GM10248 (cell line): ENCODE results near the gene MAN1A2.
A peak's percentile ranks its signal among the peaks of the same experiment; 100 is the strongest.
"Not testable (repeated sequence)": the region's sequence is repeated elsewhere in the genome, so short reads cannot be mapped to it uniquely, and the experiment has no call there.

Experiments
- CTCF ChIA-PET: fragments of 300-600 bp; sonication (Branson Sonifier 250); formaldehyde crosslinking; extraction: SDS; loops from one replicate; lab custom pipeline; 2021; ENCODE audit warnings: antibody characterized with exemption; lab: Yijun Ruan, JAX
- POLR2A ChIA-PET: fragments of 350-650 bp; sonication (Branson Sonifier 250); formaldehyde crosslinking; extraction: SDS; loops from one replicate; lab custom pipeline; 2020; ENCODE audit warnings: antibody characterized with exemption; lab: Yijun Ruan, JAX
- DNase-seq: peaks from one replicate; pipeline ENCODE4 v3.0.0; 2012; ENCODE audit errors: extremely low spot score
- TF ChIP-seq, protein P1 (sequence below): IDR thresholded peaks from 2 replicates; pipeline ENCODE4 v1.5.1; 2012; ENCODE audit warnings: mild to moderate bottlenecking, low read depth; ENCODE audit errors: extremely low read depth, missing control alignments, control extremely low read depth

MAN1A2 gene

GRCh38 chr1:117367046-117368025, at the start of gene MAN1A2:
TSS of gene MAN1A2 (plus strand) at chr1:117367449. CDS start at chr1:117368184, 735 bp downstream.
- ChIA-PET POLR2A (interaction anchor here (0.6 to 0.9 kb wide), 2 partner anchors 31 to 476 kb away, joined by 3 read pairs; no protein-coding TSS in a partner anchor), CTCF (no interaction called here)
- peak; percentile 83 for DNase-seq
- TF ChIP-seq, protein P1, sequence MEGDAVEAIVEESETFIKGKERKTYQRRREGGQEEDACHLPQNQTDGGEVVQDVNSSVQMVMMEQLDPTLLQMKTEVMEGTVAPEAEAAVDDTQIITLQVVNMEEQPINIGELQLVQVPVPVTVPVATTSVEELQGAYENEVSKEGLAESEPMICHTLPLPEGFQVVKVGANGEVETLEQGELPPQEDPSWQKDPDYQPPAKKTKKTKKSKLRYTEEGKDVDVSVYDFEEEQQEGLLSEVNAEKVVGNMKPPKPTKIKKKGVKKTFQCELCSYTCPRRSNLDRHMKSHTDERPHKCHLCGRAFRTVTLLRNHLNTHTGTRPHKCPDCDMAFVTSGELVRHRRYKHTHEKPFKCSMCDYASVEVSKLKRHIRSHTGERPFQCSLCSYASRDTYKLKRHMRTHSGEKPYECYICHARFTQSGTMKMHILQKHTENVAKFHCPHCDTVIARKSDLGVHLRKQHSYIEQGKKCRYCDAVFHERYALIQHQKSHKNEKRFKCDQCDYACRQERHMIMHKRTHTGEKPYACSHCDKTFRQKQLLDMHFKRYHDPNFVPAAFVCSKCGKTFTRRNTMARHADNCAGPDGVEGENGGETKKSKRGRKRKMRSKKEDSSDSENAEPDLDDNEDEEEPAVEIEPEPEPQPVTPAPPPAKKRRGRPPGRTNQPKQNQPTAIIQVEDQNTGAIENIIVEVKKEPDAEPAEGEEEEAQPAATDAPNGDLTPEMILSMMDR, result no peak

DNA sequence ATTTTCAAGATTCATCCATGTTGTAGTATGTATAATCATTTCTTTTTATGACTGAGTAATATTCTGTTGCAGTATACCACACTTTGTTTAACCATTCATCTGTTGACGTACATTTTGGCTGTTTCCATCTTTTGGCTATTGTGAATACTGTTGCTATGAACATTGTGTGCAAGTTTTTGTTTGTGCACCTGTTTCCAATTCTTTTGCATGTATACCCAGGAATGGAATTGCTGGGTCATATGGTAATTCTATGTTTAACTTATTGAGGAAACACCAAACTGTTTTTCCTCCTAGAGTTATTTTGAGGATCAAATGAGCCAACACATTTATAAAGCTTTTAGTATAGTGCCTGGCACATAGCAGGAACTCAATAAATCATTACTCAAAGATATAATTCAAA, 49.2 kb upstream of the MAN1A2 start:
- ChIA-PET POLR2A (no interaction called here), CTCF (no interaction called here)
- TF ChIP-seq, protein P1, result no peak
- DNase-seq, result no peak

GRCh38 chr1:117318426-117318825, 48.8 kb upstream of the MAN1A2 start:
- TF ChIP-seq, protein P1, result no peak
- DNase-seq, result no peak
- CTCF ChIA-PET, result no interaction called here
- POLR2A ChIA-PET, result no interaction called here

DNA sequence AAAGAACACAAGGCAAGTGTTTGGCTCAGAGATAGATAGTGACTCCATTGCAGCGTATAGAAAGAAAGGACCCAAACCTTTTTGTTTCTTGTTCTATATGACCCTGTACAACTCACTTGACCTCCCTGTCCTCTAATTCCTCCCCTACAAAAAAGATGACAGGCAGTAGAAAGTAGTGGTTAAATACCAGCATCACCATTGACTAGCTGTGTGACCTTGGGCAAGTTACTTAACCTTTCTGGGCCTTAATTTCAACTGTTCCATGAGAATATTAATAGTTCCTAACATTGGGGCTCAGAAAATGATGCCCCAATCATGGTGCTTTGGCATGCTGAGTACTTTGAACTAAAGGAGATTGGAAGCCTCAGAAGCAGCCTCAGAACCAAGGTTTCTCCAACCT, 46.7 kb upstream of the MAN1A2 start:
- no peak for DNase-seq
- POLR2A ChIA-PET, result no interaction called here
- TF ChIP-seq, protein P1, result no peak
- CTCF ChIA-PET, result no interaction called here

- TF ChIP-seq, protein P1, result no peak
- no peak for DNase-seq
- CTCF ChIA-PET, result interaction anchor here (0.7 to 1.3 kb wide), 4 partner anchors 9 to 14 kb away, joined by 3 to 4 read pairs (median 4); no protein-coding TSS in a partner anchor
- POLR2A ChIA-PET, result no interaction called here
These were observed 45.3 kb upstream of the MAN1A2 start for GRCh38 chr1:117321680-117322609.

DNA sequence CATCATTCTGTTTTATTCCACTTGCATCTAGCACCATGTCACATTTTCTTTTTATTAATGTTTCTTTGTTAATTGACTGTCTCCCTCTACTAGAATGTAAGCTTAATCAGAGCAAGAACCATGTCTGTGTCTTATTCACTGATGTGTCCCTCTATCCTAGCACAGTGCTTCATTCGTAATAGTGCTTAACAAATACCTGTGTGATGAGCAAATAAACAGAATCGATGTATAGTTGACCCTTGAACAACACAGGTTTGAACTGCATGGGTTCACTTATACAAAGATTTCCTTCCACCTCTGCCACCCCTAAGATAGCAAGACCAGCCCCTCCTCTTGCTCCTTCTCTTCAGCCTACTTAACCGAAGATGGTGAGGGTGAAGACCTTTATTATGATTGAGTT, 42.9 kb upstream of the MAN1A2 start:
- CTCF ChIA-PET, result no interaction called here
- TF ChIP-seq, protein P1, result no peak
- POLR2A ChIA-PET, result no interaction called here
- DNase-seq, result no peak

- POLR2A ChIA-PET, CTCF ChIA-PET, DNase-seq: not testable (repeated sequence)
These were observed 41.2 kb upstream of the MAN1A2 start for GRCh38 chr1:117326035-117326434.
